GM13976 (cell line): ENCODE data around the gene PSD.

ENCODE experiments used
- DNase-seq: peaks from one replicate; pipeline ENCODE4 v3.0.0; 2012; ENCODE audit warnings: low spot score
- in situ Hi-C: fragments of 300-500 bp; cut with MboI; formaldehyde crosslinking; loops from one replicate; pipeline ENCODE4 v1.12.0; 2022; ENCODE audit warnings: low sequenced_read_pairs, mixed read lengths, inconsistent platforms; ENCODE audit not compliant: unreplicated experiment
- TF ChIP-seq, protein P1 (sequence below): IDR thresholded peaks from 2 replicates; pipeline ENCODE4 v1.5.1; 2012; ENCODE audit warnings: borderline replicate concordance, mild to moderate bottlenecking; ENCODE audit not compliant: insufficient read depth; ENCODE audit errors: extremely low read depth, missing control alignments, control extremely low read depth

The PSD gene

DNA sequence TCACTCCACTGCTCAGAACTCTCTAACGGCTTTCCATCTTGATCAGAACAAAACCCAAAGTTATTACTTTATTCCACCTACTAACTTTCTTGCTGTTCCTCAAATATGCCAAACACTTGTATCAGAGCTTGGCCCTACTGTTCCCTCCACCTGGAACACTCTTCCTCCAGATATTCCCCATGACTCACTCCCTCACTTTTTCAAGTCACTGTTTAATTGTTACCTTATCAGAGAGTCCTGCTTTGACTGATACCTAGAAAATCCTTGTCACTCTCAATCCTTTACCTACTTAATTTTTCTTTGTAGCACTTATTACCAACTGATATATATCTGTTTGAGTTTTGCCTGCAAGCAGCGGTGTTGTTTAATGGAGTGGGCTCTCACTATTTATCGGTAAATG lies 28.7 kb downstream of the PSD start:
- TF ChIP-seq, protein P1, sequence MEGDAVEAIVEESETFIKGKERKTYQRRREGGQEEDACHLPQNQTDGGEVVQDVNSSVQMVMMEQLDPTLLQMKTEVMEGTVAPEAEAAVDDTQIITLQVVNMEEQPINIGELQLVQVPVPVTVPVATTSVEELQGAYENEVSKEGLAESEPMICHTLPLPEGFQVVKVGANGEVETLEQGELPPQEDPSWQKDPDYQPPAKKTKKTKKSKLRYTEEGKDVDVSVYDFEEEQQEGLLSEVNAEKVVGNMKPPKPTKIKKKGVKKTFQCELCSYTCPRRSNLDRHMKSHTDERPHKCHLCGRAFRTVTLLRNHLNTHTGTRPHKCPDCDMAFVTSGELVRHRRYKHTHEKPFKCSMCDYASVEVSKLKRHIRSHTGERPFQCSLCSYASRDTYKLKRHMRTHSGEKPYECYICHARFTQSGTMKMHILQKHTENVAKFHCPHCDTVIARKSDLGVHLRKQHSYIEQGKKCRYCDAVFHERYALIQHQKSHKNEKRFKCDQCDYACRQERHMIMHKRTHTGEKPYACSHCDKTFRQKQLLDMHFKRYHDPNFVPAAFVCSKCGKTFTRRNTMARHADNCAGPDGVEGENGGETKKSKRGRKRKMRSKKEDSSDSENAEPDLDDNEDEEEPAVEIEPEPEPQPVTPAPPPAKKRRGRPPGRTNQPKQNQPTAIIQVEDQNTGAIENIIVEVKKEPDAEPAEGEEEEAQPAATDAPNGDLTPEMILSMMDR = no peak
- in situ Hi-C loops = no loop called here
- DNase-seq = no peak

DNA sequence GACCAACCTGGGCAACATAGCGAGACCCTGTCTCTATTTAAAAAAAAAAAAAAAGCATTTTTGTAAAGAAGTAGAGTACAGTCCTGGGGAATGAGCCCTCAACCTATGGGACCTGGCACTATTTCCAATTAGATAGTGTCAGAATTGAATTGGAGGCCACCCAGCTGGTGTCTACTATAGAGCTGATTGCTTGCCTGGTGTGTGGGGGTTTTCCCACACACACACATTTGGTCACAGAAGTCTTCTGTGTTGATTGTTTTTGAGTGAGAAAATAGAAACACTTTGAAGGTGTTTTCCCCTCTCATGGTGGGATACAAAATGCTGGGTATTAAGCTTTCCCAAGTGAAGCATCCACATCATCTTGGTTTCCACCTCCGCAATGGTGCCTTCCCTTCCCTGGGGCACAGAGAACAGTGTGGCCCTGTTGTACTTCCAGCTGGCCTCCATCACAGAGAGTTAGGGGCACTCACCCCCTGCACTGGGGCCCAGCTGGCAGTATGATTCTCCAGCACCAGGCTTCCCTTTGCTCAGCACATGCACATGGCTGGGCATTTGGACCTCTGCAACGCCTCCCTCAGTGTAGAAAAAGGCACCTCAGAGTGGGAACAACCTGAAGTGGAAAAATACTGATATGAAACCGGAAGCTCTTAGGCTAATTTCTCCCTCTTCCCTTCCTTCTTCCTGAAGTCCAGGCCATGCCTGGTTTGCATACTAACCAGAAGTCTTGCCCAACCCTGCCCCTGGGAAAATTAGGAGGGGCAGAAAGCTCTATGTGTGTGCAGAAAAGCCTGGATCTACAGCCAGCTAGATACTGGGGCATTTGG lies 33.8 kb downstream of the PSD start:
- in situ Hi-C loops = no loop called here
- DNase-seq = no peak

DNA sequence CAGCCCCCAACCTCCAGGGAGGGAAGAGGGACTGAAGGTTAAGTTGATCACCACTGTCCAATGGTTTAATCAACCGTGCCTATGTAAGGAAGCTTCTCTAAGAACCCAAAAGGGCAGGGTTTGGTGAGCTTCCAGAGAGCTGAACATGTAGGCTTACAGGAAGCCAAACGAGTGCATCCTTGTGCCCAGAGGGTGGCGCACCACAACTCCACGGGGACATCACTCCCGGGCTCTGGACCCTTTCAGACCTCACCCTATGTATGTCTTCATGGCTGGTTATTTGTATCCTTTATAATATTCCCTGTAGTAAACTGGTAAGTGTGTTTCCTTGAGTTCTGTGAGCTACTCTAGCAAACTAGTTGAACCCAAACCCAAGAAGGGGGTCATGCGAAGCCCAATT lies 34.5 kb downstream of the PSD start:
- TF ChIP-seq, protein P1 = peak; percentile 23
- no peak for DNase-seq
- in situ Hi-C loops = no loop called here

More for the DNA sequence above, 33.8 kb downstream of the PSD start:
- TF ChIP-seq, protein P1 = no peak

DNA sequence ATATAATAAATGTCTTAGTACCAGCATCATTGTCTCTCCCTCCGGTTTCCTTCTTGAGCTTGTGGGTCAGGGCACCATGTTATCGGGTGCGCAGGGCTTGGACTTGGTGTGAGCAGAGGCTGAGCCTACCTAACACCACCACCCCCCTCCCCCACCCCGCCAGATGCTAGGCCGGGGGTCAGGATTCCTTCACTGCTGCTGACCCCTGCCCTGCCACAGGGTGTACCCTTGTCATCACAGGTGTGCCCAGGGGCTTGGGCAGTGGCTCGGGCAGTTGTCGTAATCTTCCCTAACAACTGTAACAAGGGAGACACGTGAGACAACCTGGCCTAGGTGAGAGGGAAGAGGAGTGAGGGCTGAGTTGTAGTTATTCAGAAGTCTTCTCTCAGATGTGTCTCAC lies 35.7 kb downstream of the PSD start:
- in situ Hi-C loops = no loop called here
- DNase-seq = no peak
- TF ChIP-seq, protein P1 = no peak

DNA sequence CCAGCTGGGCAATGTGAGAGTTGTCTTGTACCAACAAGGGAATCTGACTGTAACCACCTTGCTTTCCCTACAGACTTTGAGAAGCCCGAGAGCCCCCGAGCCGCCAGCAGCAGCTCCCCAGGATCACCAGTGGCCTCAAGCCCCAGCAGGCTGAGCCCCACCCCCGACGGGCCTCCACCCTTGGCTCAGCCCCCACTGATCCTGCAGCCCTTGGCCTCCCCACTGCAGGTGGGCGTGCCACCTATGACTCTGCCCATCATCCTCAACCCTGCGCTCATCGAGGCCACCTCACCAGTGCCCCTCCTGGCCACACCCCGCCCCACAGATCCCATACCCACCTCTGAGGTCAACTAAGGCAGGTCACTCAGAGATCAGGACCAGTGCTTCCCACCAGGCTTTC lies 36.6 kb downstream of the PSD start:
- TF ChIP-seq, protein P1 = no peak
- DNase-seq = no peak
- in situ Hi-C loops = no loop called here

DNA sequence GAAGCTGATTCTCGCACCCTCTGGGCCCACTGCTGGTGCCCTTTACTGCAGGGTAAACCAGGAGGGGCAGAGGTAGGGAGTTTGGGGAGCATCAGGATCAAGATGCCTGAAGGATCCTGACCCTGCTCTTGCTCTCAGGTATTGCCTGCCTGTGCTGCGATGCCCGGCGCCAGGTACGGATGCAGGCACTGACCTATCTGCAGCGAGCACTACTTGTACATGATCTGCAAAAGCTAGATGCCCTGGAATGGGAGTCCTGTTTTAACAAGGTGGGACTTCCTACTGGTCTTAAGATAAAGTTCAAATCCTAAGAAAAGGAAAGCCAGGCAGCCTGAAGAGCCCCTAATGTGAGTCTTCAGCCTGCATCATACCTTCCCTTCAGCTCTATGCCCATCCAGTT lies 39.2 kb downstream of the PSD start:
- TF ChIP-seq, protein P1 = no peak
- in situ Hi-C loops = no loop called here

More for the DNA sequence above, 39.2 kb downstream of the PSD start:
- no peak for DNase-seq
